Heart left ventricle (tissue), 16 donors: ENCODE results near the gene CWC27. TPM values are rescaled to one million over a fixed set of nuclear protein-coding genes. Genes with fewer than 3 reads are reported as not detected.

Experiments used
- ATAC-seq, 4 donors: fragments of 200-7000 bp; cut with Tn5 transposase; one replicate each; pipeline ENCODE4 v1.9.1; 2020 to 2022; ENCODE audit warnings: moderate library complexity in 4 of 4, mild to moderate bottlenecking in 3 of 4, moderate number of reproducible peaks in 1 of 4
- DNase-seq, 5 donors: peaks; one replicate each; pipeline ENCODE4 v3.0.0-alpha.2; 2020
- H3K27ac ChIP-seq, 12 donors: fragments of 200-600 bp; sonication (generic) in 4 of 12; one replicate each; pipeline versions ENCODE4 v1.5.0 to v1.8.0; 2016 to 2022; ENCODE audit warnings: mild to moderate bottlenecking in 2 of 12
- H3K27me3 ChIP-seq, 9 donors: fragments of 200-600 bp; sonication (generic) in 2 of 9; one replicate each; pipeline versions ENCODE4 v1.5.1 to v1.8.0; 2016 to 2022; ENCODE audit warnings: mild to moderate bottlenecking in 3 of 9
- H3K36me3 ChIP-seq, 9 donors: fragments of 200-600 bp; sonication (generic) in 2 of 9; one replicate each; pipeline versions ENCODE4 v1.5.0 to v1.8.0; 2018 to 2022; ENCODE audit warnings: mild to moderate bottlenecking in 2 of 9
- H3K4me1 ChIP-seq, 12 donors: fragments of 200-600 bp; sonication (generic) in 4 of 12; one replicate each; pipeline versions ENCODE4 v1.5.0 to v1.8.0; 2016 to 2022; ENCODE audit warnings: mild to moderate bottlenecking in 3 of 12
- H3K4me3 ChIP-seq, 12 donors: fragments of 200-600 bp; sonication (generic) in 4 of 12; one replicate each; pipeline versions ENCODE4 v1.5.0 to v1.8.0; 2017 to 2022; ENCODE audit warnings: mild to moderate bottlenecking in 9 of 12, moderate library complexity in 4 of 12
- H3K9me3 ChIP-seq, 12 donors: fragments of 200-600 bp; sonication (generic) in 4 of 12; one replicate each; pipeline versions ENCODE4 v1.5.0 to v1.8.0; 2016 to 2022; ENCODE audit warnings: mild to moderate bottlenecking in 1 of 12
- POLR2A ChIP-seq, 2 donors: fragments of 450-650 bp; IDR thresholded peaks; one replicate each; pipeline ENCODE4 v1.6.1; 2017; ENCODE audit warnings: antibody characterized with exemption in 2 of 2, mild to moderate bottlenecking in 2 of 2, moderate library complexity in 2 of 2
- WGBS, 4 donors: extraction: QIAGEN DNeasy Blood & Tissue Kit in 2 of 4; methylation state at CpG; one replicate each; pipeline versions ENCODE4 v1.1.5 to v1.1.7; 2013 to 2018; 5-methylcytosine and 5-hydroxymethylcytosine counted together
- intact Hi-C, 10 donors: fragments of 100-400 bp; cut with DNase I; formaldehyde crosslinking; loops; one replicate each; pipeline versions ENCODE4 v1.11.1 to v1.14.2; 2022
- polyA plus RNA-seq, 2 donors: library from polyadenylated mRNA; stranded (reverse); fragments of 200-250 nt; gene quantifications; one replicate each; pipeline ENCODE4 v1.2.3, GENCODE V29; 2013
- total RNA-seq, 9 donors: library from RNA; depleted of rRNA in 2 of 9; stranded (reverse); fragments of >200 nt in 2 of 9; fragmentation: NEBNext Ultra II Directional in 3 of 9; extraction: Animal tissue kit (Norgen Biotek cat#: 25700) in 3 of 9; gene quantifications; one replicate each; pipeline versions ENCODE4 v1.1.0 to v1.2.4, GENCODE V29; 2016 to 2023
- TF ChIP-seq, protein P1 (sequence below), 12 donors: fragments of 200-600 bp; sonication (generic) in 4 of 12; IDR thresholded peaks; one replicate each; pipeline versions ENCODE4 v1.5.0 to v1.8.0; 2018 to 2022; ENCODE audit warnings: antibody characterized with exemption in 12 of 12, mild to moderate bottlenecking in 5 of 12
- donor health status: ischemic (EF 13 %, LVEDD 7.1; RV severe dilation, severe dysfunction).
- donor health status: healthy with polysubstance abuse.
- donor health status: DM: no; HTN: yes; CAD: no.
- donor health status: DM: no; HTN: no; CAD: no.
- donor health status: ischemic (EF 25% LVEDD 6.9; RV normal size, moderate dysfunction).
- donor health status: ischemic (EF 25% LVEDD 5.7; RV mildly dilated, moderate dysfunction).
- donor health status: healthy.
- donor health status: DM: yes; HTN: yes; CAD: no.
- donor health status: ischemic (EF 35%, LVEDD 5.7; RV mildly dilated, moderate dysfunction).
- donor health status: nonischemic (EF 11% LVEDD 7.7; RV severe dilation, severe dysfunction).
- donor health status: DM: yes; HTN: yes; CAD: no.
- donor health status: PGD.
- donor health status: ischemic (EF 29% LVEDD 5.4; RV normal size, mild dysfunction).
- donor health status: nonischemic (EF 23%, LVEDD 6.1; RV moderate dilation, normal function).

The CWC27 gene
- total and polyA plus RNA-seq, 11 donors, result 10.7 to 33.3 (median 23.5) TPM

DNA sequence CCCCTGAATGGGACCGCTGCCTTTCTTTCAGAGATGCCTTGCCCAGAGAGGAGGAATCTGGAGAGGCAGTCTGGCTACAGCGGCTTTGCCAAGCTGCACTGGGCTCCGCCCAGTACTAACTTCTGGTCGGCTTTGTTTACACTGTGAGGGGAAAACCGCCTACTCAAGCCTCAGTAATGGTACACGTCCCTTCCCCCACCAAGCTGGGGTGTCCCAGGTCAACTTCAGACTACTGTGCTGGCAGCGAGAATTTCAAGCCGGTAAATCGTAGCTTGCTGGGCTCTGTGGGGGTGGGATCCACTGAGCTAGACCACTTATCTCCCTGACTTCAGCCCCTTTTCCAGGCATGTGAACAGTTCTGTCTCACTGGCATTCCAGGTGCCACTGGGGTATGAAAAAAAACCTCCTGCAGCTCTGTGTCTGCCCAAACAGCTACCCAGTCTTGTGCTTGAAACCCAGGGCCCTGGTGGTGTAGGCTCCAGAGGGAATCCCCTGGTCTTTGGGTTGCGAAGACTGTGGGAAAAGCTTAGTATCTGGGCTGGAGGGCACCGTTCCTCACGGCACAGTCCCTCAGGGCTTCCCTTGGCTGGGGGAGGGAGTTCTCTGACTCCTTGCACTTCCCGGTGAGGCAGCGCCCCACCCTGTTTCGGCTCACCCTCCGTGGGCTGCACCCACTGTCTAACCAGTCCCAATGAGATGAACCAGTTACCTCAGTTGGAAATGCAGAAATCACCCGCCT is 171.2 kb downstream of the CWC27 start:
- intact Hi-C loops, result loop anchor here in 1 of 10 donors (10.0 kb wide), 1 partner anchor 115 kb away; no protein-coding TSS in a partner anchor
- Histone ChIP-seq H3K4me1 (no peaks in the 10 kb centered on the region), H3K27ac (peak overlapping the region in 1 of 12 donors; percentile 4), H3K27me3 (no peaks in the 10 kb centered on the region), H3K36me3 (no peaks in the 10 kb centered on the region), H3K4me3 (no peak overlapping the region), H3K9me3 (peaks cover 0 to 32% (median 10%) of the 10 kb centered on the region in 12 donors)
- WGBS, 4 donors, result 60 to 71% (median 66%) methylated on average over 12 to 17 of the region's 17 CpGs
- ATAC-seq, result peak in 2 of 4 donors; percentile 39 to 45
- peak in 2 of 5 donors; percentile 17 to 24 for DNase-seq
- TF ChIP-seq, protein P1, sequence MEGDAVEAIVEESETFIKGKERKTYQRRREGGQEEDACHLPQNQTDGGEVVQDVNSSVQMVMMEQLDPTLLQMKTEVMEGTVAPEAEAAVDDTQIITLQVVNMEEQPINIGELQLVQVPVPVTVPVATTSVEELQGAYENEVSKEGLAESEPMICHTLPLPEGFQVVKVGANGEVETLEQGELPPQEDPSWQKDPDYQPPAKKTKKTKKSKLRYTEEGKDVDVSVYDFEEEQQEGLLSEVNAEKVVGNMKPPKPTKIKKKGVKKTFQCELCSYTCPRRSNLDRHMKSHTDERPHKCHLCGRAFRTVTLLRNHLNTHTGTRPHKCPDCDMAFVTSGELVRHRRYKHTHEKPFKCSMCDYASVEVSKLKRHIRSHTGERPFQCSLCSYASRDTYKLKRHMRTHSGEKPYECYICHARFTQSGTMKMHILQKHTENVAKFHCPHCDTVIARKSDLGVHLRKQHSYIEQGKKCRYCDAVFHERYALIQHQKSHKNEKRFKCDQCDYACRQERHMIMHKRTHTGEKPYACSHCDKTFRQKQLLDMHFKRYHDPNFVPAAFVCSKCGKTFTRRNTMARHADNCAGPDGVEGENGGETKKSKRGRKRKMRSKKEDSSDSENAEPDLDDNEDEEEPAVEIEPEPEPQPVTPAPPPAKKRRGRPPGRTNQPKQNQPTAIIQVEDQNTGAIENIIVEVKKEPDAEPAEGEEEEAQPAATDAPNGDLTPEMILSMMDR (IDR thresholded peaks at IDR 0.05), result no peak

DNA sequence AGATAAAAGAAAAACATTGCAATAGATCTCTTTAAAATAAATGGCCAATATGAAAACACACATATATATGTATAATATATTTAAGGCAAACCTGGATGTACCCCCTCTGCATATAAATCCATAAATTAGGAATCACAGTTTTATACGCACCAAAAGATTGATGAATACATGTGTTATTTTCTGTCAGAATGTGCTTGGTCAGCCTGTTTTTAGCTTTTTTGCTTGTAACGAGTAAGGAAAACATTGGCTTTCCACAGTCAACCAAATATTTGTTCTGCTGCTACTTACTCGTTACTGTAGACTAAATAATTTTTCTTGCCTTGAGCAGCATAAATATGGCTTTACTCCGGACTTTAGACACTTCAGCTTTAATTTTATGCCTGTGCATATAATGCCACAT is 173.7 kb downstream of the CWC27 start:
- Histone ChIP-seq H3K4me3 (no peak overlapping the region), H3K9me3 (peaks cover 0 to 7% (median under 1%) of the 10 kb centered on the region in 12 donors), H3K36me3 (no peaks in the 10 kb centered on the region), H3K4me1 (peaks cover 0 to 6% (median 0%) of the 10 kb centered on the region in 12 donors), H3K27me3 (no peaks in the 10 kb centered on the region), H3K27ac (no peak overlapping the region)
- ATAC-seq, result no peak
- 95 to 96% (median 96%) methylated on average over 4 of the region's 4 CpGs for WGBS, 4 donors
- no peak for DNase-seq
- TF ChIP-seq, protein P1 (IDR thresholded peaks at IDR 0.05), result no peak
- no peak for TF ChIP-seq POLR2A (IDR thresholded peaks at IDR 0.05)
- intact Hi-C loops, result loop anchor here in 1 of 10 donors (10.0 kb wide), 1 partner anchor 118 kb away; no protein-coding TSS in a partner anchor

DNA sequence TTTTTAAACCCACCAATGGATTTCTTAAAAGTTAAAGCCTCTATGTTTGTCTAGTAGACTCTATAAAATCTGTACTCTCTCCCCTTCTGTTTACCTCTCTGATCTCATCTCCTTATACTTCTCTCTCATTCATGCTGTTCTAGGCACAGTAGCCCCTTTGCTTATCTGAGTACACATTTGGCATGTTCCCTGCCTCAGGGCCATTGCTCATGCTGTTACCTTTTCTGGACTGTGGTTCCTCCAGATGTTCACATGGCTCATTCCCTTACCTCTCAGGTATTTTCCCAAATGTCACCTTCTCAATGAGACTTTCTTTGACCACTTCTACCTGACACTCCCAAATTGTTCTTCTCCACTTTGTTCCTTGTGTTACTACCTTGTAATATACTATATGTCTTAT is 176.1 kb downstream of the CWC27 start:
- Histone ChIP-seq H3K27ac (no peak overlapping the region), H3K4me1 (peaks cover 0 to 20% (median 0%) of the 10 kb centered on the region in 12 donors), H3K36me3 (no peaks in the 10 kb centered on the region), H3K9me3 (no peaks in the 10 kb centered on the region), H3K4me3 (no peak overlapping the region), H3K27me3 (no peaks in the 10 kb centered on the region)
- TF ChIP-seq POLR2A (IDR thresholded peaks at IDR 0.05), result no peak
- TF ChIP-seq, protein P1 (IDR thresholded peaks at IDR 0.05), result no peak
- ATAC-seq (no peak), DNase-seq (no peak)
- intact Hi-C loops, result loop anchor here in 1 of 10 donors (10.0 kb wide), 1 partner anchor 120 kb away; no protein-coding TSS in a partner anchor

DNA sequence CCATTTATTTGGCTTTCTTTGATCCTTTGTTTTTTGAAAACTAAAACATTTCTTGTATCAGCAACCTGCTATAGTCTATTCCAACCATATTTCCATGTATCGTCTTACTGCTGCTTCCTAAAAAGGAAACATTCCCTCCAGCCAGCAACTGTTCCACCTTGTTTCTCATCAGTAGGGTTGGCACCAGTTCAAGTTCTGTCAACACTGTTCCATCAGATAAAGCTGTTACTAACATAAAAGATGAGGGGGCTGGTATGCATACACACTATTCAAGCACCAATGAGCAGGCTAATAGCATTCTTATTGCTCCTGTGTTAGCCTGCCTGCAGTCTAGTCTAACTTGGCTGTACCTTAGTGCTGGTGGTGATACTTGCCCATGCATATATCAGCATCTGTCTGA is 178.3 kb downstream of the CWC27 start:
- no peak for TF ChIP-seq POLR2A (IDR thresholded peaks at IDR 0.05)
- TF ChIP-seq, protein P1 (IDR thresholded peaks at IDR 0.05), result no peak
- ATAC-seq (peak in 2 of 4 donors; percentile 22 to 28), DNase-seq (peak in 1 of 5 donors; percentile 10)
- H3K9me3 ChIP-seq, result no peaks in the 10 kb centered on the region
- peaks cover 0 to 20% (median 0%) of the 10 kb centered on the region in 12 donors for H3K4me1 ChIP-seq
- WGBS, 4 donors, result 25 to 29% (median 27%) methylated on average over 1 of the region's 1 CpG
- intact Hi-C loops, result loop anchor here in 1 of 10 donors (10.0 kb wide), 1 partner anchor 122 kb away; no protein-coding TSS in a partner anchor
- no peaks in the 10 kb centered on the region for H3K36me3 ChIP-seq
- no peaks in the 10 kb centered on the region for H3K27me3 ChIP-seq
- no peak overlapping the region for H3K4me3 ChIP-seq
- no peak overlapping the region for H3K27ac ChIP-seq
